NOMO-1 treated with DMSO at 0.1 percent for 48 hours (cell line): ENCODE results near the gene PTPRN2.
"Not testable (repeated sequence)": the region's sequence is repeated elsewhere in the genome, so short reads cannot be mapped to it uniquely, and the experiment has no call there.

ENCODE experiments used
- DNase-seq: peaks from one replicate; lab custom pipeline; 2025; ENCODE audit not compliant: unreplicated experiment; lab: John Stamatoyannopoulos, UW

PTPRN2 gene

GRCh38 chr7:158447151-158447505, 140.5 kb downstream of the PTPRN2 start:
- DNase-seq, result no peak

GRCh38 chr7:158446706-158447105, 140.9 kb downstream of the PTPRN2 start:
- no peak for DNase-seq

- DNase-seq, result no peak
Observed at GRCh38 chr7:158446281-158446680, 141.3 kb downstream of the PTPRN2 start.

- no peak for DNase-seq
Observed at GRCh38 chr7:158445421-158446175, 142.0 kb downstream of the PTPRN2 start.

GRCh38 chr7:158444501-158445420, 142.9 kb downstream of the PTPRN2 start:
- DNase-seq, result no peak

DNA sequence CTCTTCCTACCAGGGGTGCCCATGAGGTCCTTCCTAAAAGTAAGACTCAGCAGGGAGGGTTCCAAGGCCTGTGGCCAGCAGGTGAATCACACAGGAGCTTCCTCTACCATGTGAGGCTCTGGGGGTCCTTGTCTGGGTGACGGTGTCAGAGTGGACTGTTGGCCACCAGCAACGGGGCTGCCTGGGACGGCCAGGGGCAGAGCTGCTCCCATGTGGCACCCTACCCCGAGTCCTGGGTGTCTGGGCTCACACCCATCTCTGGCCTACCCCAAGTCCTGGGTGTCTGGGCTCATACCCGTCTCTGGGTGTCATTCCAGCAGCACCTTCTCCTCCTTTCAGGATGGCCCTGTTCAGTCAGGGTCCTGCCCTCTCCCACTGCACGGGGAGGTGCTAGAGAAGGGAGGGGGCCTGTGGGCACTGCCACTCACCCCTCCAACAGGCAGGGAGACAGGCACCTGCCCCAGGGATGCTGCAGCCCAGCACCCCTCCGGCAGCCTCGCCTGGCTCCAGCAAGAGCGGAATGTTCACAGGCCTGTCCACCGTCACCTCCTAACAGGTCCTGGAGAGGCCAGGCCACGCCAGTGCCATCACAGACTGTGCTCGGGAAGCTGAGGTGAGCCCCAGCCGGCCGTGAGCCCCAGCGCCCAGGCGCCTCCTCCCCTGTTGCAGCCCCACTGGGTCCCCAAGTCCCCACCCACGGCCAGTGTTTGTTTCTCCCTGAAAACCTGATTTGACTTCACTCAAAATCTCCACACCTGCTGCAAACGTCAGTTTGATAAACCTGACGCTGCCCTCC, 143.7 kb downstream of the PTPRN2 start:
- no peak for DNase-seq

DNA sequence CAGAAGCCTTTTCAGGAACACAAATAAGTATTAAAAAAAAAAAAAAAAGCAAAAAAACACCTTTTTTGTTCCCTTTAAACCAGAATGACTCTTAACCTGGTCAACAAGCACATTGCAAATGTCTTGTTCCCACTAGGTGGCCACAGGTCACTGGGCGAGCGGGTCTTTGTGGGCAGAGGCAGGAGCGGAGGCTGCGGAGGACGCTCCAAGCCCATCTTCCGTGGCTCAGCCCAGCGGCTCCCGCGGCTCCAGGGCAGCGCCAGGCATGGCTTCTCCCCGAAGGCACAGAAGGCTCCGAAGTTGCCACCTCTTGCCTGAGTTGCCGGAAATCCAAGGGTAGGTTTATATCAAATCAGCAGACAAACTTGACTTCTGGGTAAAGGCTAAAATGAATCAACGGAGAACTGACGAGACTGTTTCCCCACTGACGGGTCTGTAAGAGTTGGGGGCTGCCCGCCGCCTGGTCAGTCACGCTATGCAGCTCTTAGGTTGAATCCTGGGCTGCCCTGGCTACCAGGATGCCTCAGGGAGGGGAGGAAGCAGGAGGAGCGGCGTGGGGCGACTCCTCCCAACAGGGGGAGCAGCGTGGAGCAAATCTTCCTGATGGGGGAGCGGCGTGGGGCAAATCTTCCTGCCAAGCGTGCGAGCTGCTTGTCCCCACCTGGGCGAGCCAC, 144.5 kb downstream of the PTPRN2 start:
- DNase-seq, result no peak

DNA sequence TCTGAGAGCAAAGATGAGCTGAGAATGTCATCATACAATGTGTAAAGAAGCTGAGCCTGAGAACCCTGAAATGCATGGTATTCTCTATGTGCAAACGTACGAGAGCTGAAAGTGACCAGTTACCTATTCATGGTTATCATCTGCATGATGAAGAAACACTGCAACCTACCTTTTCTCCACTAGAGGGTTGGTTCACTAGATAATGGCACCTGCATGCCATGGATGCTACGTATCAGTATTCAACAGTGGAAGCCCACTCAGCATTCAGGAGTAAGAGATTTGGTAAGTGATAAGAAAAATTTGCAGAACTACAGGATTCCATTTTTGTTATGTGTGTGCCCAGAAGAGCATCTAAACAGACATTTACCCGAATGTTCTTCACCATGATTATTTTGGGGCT, 145.4 kb downstream of the PTPRN2 start:
- no peak for DNase-seq

DNA sequence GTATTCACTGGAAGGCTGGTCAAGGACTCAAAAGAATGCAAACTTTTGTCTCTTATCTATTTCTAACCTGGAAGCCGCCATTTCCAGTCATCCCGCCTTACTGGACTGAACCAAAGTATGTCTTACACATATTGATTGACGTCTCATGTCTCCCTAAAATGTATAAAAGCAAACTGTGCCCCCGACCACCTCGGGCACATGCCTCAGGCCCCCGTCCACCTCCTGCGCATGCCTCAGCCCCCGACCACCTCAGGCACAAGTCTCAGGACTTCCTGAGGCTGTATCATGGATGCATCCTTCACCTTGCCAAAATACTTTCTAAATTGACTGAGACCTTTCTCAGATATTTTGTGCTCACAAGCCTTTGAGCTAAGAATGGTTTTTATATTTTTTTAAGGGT, 148.6 kb downstream of the PTPRN2 start:
- DNase-seq, result no peak

DNA sequence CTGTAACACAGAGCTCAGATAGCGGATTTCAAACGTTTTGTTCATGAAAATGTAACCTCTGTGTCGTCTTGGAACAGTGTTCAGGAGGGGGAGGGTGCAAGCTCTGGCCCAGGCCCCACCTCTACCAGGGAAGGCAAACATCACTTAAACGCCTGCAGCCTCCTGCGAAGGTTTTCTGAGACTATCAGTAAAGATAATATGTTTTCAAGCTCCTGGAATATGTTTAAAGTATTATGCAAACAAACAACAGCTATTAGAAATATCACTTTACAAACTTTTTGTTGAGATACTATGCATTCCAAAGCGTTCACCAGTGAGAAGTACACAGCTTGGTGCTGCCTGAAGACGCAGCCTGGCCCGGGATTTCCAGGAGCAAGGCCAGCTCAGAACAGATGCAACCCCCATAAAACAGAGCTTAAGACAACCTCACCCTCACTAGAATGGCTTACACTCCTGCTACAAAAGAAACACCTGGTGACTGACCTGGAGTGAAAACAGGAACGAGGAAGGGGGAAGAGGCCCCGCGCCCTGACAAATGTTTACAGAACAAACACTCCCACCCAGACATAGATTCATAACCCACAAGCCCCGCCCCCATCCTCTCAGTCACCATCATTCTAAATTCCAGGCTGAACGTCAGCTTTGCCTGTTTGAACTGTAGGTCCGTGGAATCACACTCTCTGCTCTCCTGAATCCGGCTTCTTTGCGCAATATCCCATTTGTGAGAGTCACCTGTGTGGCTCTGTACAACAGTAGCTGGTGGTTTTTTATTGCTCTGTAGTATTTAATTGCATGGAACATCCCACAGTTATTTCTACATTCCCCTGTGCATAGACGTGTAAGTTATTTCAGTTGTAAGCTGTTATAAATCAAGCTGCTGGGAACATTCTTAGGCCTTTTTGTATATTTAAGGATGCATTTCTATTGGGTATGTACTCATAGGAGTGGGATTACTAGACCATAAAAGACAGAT, 155.0 kb downstream of the PTPRN2 start:
- no peak for DNase-seq

- DNase-seq, result no peak
Observed at GRCh38 chr7:158431941-158432347, 155.7 kb downstream of the PTPRN2 start.

DNA sequence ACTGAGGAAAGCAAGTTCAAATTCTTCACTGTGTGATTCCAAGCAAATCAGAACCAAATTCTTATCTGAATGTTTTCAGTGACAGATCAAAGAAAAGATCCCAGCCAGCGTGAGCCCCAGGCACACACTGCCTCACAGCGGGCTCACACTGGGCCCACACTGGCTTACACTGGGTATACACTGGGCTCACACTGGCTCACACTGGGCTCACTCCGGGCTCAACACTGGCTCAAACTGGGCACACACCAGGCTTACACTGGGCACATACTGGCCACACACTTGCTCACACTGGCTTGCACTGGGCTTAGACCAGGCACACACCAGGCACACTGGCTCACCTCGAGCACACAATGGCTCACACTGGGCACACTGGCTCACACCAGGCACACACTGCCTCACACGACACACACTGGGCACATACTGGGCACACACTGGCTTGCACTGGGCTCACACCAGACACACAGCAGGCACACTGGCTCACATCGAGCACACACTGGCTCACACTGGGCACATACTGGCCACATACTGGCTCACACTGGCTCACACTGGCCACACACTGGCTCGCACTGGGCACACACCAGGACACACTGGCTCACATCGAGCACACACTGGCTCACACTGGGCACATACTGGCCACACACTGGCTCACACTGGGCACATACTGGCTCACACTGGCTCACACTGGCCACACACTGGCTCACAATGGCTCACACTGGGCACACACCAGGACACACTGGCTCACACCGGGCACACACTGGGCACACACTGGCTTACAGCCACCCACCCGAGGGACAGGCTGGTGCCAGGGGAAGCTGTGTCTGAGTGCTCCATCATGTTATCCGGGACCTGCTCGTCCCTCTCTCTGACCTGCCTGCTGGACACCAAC, 156.3 kb downstream of the PTPRN2 start:
- DNase-seq, result no peak

DNA sequence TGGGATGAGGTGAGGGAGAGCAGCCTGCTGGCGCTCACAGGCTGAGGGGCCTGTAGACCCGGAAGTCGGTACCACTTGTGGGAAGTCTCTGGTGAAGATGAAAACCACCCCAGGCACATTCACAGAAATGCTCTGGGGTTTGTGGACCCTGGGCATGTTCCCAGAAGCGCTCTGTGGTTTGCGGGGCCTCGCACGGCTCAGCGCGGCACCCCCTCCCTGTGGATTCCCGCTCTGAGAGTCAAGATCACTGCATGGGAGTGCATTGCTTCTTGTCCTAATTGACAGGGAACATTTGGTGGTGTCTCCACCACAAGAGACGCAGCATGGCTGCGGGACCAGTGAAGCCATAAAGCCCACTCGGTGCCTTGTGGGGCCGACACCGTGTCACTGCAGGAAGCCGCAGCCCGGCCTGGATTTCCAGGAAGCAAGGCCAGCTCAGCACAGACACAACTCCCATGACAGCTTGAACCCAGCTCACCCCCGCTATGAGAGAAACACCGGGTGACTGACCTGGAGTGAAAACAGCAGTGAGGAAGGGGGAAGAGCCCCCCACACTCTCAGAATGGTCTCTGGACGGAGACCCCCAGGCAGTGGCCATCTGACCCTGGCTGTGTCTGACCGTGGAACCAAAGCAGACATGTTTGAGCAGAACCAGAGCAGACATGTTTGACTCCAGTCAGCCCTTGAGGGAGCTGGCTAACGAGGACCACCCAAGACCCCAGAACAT, 157.2 kb downstream of the PTPRN2 start:
- DNase-seq, result no peak

GRCh38 chr7:158428837-158429753, 158.5 kb downstream of the PTPRN2 start:
- DNase-seq, result no peak

GRCh38 chr7:158428131-158428836, 159.3 kb downstream of the PTPRN2 start:
- no peak for DNase-seq

GRCh38 chr7:158425676-158426075, 161.9 kb downstream of the PTPRN2 start:
- not testable (repeated sequence) for DNase-seq
